NT2/D1 (cell line): ENCODE measurements around the gene FHOD3.

Source experiments
- SUZ12 ChIP-seq: IDR thresholded peaks from 2 replicates; pipeline ENCODE4 v1.6.1; 2011; ENCODE audit not compliant: insufficient read length, insufficient read depth; ENCODE audit errors: extremely low read depth
- YY1 ChIP-seq: IDR thresholded peaks from 2 replicates; pipeline ENCODE4 v1.6.1; 2011; ENCODE audit not compliant: insufficient read length, insufficient read depth

GRCh38 chr18:36813824-36814223 lies 516.3 kb downstream of the FHOD3 start:
- TF ChIP-seq SUZ12: no peak
- no peak for TF ChIP-seq YY1
